GM18498 (cell line): ENCODE measurements around the gene KRT76.

Experiments used
- ATAC-seq: cut with Tn5 transposase; IDR thresholded peaks from one replicate; pipeline ENCODE4 v1.9.1; 2021; ENCODE audit warnings: mild to moderate bottlenecking, moderate library complexity; ENCODE audit not compliant: unreplicated experiment

Gene KRT76

DNA sequence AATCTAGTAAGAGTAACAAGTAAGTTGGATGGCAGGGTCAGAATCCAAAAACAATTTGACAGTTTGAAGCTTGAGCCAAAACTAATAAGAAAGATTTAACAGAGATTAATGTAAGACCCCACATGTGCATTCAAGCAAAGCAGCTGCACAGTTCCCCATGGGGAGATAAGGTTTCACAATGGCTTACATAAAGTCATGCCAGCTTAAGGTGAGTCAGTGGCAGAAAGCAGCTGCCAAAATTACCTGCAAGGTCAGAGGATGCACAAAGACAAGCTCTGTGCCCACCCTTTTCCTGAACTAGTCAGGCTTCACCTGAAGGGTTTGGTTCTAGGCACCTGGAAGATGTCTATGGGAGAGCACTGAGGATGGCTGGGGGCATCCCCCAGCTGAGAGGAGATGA is 37.2 kb downstream of the KRT76 start:
- ATAC-seq, result no peak

DNA sequence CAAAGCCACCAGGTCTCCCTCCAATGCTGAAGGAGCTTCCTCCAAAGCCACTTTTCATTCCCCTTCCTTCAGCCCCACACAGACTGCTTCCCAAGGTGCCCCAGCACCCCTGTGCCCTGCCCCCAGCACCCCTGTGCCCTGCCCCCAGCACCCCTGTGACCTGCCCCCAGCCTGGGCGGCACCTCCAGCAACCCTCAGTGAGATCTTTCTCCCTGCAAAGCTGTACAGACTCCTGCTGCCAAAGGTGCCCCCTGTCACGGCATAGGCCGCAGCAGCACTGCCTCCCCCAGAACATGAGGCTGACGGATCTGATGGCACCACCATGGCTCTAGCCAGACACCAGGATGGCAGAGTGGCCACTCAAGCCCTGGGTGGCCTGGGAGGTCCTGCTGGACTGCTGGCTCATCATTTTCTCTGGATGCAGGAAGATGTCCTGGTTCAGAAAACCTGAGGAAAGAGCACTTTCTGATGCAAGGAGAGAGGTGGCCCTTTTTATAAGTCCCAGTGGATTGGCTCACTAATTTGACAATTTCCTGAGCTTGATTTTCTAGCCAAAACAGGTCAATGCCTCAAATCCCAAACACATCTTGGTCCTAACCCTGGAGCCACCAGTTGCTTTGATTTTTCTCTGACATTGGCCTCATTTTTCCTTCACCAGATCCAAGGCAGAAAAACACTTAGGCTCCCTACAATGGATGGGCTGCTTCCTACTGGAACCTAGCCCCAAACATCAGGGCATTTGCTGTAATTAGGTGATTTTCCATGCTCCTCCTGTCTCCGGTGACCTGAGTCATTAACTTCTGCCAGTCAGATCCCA is 41.1 kb downstream of the KRT76 start:
- ATAC-seq, result no peak

DNA sequence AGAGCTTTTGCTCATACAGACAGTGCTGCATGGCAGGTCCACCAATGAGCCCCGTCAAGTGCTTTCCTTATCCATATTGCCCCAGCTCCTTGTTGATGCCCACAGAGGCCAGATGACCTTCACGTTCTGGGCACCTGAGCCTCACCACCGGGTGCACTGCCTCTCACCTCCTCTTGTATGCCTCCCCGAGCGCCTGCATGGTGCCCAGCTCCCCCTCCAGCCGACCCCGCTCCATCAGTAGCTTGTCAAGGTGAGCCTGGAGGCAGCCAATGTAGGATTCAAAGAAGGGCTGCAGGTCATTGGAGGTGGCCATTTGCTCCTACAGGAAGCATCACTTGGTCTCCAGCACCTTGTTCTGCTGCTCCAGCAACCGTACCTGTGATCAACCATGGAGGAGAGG is 42.0 kb downstream of the KRT76 start:
- ATAC-seq, result no peak

DNA sequence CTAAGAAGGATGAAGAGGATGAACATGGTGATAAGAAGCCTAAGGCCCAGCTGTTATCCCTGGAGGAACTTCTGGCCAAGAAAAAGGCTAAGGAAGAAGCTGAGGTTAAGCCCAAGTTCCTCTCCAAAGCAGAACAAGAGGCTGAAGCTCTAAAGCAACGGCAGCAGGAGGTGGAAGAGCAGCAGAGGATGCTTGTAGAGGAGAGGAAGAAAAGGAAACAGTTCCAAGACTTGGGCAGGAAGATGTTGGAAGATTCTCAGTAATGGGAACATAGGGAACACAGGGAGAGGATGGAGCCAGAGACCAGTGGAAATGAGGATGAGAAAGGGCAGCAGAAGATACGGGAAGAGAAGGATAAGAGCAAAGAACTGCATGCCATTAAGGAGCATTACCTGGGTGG is 46.4 kb downstream of the KRT76 start:
- ATAC-seq, result no peak

DNA sequence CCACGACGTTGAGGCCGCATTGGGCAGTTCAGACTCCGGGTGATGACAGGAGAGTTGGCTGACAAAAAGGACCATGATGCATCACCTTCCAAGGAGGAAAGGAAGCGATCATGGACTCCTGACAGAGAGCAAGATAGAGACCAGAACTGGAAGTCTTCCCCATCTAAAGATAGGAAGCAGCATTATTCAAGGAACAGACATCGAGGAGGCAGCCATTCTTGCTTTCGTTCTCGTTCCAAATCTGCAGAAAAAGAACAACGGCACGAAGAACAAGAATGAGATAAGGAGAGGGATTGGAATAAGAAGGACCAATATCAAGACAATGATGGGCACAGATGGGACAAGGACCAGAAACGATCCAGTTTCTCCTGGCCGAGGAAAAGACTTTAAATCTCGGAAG is 46.8 kb downstream of the KRT76 start:
- no peak for ATAC-seq

DNA sequence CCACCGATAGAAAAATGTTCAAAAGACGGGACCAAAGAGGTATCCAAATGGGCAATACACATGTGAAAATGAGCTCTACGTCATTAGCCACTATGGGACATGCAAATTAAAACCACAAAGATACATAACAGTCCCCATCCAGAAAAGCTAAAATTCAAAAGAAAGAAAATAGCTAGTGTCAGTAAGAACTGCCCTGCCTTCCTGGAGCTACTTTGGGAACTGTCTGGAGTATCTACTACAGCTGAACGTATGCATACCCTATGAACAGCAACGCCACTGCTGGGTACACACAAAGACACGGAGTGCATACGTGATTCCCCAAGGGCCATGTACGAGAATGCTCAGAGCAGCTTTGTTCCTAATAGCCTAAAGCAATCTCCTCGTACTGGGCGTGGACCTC is 48.0 kb downstream of the KRT76 start:
- ATAC-seq, result no peak

DNA sequence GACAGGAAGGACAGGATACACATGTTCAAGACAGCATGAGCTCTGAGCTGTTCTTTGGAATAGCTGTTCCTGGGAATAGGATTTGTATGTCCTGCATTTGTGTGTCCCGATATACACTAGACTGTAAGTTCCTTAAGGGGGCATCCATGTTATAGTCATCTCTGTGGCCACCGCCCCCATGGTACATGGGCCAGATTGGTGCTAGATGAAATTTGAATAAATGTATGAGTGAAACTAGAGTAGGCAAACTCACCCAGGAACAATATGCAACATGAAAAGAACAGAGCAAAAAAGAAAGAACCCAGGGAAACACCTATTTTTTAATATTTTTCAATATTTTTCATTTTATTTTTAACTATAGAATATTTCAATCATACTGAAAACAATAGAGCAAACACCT is 48.8 kb downstream of the KRT76 start:
- no peak for ATAC-seq

DNA sequence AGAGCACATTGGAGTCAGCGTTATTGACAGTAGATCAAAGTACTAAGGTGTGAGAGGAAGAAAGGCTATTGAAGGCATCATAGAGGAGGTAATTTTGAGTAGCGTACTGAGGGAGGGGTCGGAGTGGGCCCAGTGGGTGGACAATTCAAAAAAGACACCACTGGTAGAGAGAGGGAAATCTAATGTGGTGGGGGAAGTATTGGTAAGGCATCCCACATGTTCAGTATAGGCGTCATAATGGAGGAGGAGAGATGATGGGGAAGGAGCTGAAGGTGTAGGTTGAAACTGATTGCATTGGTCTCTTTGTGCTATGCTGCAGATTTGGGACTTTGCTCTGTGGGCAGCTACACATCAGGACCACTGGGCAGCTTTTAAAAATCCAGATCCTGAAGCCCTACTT is 50.1 kb downstream of the KRT76 start:
- ATAC-seq, result no peak

DNA sequence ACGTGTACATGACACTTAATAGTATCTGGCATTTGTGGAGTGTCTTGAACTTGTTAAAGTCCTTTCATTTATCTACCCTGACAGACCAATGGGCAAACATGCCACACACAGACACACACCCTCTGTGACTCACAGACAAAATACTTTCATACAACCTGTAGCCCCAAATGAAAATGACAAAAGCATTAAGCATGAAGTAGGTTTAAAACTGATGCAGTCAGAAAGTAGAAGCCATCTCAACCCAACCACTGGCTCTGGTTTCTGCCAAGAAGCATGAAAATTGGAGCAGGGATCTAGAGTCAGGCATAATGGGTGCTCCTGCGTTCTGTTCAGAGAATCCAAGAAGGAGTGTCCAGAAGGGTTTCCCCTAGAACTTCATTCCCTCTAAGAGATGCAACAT is 50.7 kb downstream of the KRT76 start:
- no peak for ATAC-seq

DNA sequence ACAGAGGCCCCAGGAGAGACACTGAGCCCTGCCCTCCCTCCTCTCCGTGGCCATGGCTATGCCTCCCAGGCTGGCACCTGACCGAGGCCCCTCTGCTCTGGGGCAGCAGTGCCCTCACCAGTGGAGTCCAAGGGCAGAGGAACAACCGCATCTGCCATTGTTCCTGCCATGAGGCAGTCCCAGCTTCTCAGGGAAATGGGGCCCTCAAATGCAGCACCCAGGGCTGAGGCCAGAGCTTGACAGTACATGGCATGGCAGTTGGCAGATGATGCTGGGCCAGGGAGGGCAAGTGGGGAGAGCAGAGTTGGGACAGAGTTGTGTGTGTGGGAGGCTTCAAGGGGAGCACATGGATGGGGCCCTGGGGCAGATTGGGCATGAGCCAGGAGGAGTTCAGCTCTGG is 52.8 kb downstream of the KRT76 start:
- no peak for ATAC-seq

DNA sequence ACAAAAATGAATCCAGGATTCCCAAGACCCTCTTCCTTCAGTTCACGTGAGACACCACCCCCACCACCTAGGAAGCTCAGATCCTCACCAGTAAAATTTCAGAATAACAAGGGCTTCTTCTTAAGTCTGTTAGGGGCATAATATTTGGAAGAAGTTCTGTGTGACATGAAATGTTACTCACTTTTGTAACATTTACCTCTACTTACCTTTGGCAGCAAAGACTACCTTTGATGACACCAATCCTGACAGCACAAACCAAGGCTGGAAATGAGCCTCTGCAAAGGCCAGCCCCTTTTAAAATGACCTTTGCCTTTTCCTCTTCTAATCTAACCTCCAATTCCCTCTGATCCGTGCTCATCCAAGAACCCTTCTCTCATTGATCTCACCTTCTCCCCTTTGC is 54.5 kb downstream of the KRT76 start:
- no peak for ATAC-seq

DNA sequence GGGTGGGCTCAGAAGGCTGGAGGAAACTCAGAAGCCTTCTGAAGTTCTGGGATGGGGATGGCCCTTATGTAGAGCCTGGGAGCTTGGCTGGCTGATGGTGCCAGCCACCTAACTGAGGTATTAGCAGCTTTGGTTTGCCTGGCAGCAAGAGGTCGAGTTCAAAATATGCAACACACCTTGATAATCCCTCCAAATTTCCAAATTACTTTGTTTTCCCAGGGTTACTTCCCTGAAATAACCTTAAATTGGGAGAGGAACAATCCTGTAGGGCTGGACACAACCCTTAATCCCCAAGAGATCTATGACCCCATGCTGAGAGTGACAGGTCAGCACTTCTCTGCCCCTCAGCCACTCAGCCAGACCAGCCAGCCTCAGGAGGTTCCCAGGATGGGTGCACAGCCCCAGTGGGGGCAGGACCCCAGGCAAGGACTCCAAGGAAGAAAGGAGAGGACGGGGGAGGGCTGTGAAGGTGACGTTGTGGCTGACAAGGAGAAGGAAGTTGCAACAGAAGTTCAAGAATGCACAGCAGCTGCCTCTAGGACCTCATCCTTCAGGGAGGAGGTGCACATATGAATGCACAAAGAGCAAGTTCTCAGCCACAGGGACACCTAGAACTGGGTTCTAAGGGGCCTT is 55.2 kb downstream of the KRT76 start:
- ATAC-seq, result no peak

DNA sequence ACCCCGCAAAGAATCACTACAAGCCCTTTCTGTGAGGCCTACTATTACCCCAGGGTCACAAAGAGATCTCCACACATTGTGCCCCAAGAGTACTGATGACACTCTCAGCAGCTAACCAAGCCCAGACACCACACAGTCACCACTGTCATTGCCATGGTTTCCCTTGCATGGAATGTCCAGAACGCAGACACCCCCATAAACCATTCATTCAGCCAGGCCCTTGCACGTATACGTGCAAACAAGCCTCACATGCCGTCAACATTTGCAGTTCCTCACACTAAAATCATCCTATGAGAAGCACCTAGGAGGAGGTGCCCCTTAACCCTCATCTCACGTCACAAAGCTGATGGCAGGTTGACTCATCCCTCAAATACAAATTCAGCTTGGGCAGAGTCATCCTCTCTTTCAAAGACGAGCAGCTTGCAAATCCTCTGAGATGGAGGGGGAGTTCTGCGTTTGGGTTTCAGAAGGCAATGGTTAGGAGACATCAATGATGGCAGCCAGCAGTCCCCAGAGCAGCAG is 56.7 kb downstream of the KRT76 start:
- ATAC-seq, result no peak
